NCI-H2171 treated with DMSO at 0.1 percent for 48 hours (cell line): Measurements from ENCODE around the gene CDC42BPB.

Source experiments
- DNase-seq: peaks from one replicate; lab custom pipeline; 2025; lab: John Stamatoyannopoulos, UW

CDC42BPB gene

GRCh38 chr14:103073367-103073875 lies 16.1 kb upstream of the CDC42BPB start:
- no peak for DNase-seq

- DNase-seq, result no peak
Observed at GRCh38 chr14:103072595-103073366, 15.4 kb upstream of the CDC42BPB start.

DNA sequence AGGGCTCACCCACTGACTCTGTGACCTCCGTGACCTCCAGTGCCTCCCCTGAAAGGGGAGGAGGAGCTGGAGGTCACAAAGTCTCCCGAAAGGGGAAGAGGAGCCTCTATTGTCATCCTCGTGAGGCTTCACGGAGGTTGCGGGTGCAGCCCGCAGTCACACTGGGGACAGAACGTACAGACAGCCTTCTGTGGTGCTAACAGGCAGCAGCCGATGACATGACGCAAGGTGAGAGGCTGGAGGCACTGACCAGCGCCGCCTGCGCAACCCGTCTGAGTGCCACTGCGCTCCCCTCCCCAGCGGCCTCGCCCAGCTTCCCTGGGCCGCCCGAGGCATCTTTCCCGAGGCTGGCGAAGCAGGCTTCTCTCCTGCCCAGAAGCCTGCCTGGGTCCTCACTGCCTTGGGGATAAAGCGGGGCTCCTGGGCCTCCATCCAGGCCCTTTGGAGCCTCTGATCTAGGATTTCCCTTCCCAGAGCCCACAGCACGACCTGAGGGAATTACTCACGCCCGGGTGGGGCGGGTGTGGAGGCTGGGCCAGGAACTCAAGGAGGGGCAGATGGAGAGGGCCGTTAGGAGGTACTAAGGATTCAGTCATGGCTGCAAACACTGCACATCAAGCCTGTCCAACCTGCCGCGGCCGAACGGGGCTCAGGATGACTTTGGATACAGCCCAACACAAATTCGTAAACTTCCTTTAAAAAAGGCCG lies 14.3 kb upstream of the CDC42BPB start:
- DNase-seq, result no peak

- DNase-seq, result no peak
Observed at GRCh38 chr14:103070971-103071542, 13.7 kb upstream of the CDC42BPB start.

GRCh38 chr14:103070263-103070885 lies 13.0 kb upstream of the CDC42BPB start:
- no peak for DNase-seq

GRCh38 chr14:103068351-103069073 lies 11.2 kb upstream of the CDC42BPB start:
- DNase-seq, result no peak

- DNase-seq, result no peak
Observed at GRCh38 chr14:103067231-103067954, 10.0 kb upstream of the CDC42BPB start.

DNA sequence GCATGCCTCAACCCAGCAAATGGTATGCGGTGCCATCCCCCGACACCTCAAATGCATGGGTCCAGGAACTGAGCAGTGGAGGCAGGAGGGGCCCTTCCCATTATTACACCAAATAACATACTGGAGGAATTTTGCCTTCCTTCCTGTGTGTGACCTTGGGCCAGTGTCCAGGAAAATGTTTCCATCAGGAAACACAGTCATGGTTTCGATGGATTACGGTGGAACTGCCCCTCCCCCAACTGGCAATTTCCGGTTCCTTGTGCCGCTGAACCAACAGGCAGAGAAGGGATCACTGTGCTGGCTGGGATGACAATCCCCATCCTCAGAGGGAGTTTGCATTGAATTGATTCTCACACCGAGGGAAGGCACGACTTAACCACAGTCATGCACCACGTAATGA lies 9.1 kb upstream of the CDC42BPB start:
- DNase-seq, result no peak

DNA sequence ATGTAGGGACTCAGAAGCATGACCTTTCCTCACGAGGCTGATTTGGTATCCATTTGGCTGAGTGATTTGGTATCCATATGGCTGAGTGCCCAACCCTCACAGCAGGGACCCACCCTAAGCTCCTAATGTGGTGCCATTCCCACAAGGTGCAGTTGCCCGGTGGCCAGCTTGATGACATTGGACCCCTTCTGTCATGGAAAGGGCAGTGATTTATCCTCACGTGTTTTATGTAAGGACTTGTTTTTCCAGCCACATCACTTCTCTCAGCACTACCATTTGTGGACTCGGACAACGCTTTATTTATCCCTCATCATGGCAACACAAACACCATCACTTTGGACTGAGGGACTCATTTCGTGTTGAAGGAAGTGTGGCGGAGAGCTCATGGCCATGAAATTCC lies 8.5 kb upstream of the CDC42BPB start:
- DNase-seq, result no peak

DNA sequence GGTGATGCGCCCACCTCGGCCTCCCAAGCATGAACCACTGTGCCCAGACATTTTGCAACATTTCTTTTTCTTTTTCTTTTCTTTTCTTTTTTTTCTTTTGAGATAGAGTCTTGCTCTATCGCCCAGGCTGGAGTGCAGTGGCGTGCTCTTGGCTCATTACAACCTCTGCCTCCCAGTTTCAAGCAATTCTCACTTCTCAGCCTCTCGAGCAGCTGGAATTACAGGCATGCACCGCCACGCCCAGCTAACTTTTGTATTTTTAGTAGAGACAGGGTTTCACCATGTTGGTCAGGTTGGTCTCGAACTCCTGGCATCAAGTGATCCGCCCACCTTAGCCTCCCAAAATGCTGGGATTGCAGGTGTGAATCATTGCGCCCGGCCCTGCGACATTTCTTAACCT lies 7.6 kb upstream of the CDC42BPB start:
- no peak for DNase-seq

- no peak for DNase-seq
Observed at GRCh38 chr14:103064436-103064835, 7.1 kb upstream of the CDC42BPB start.

GRCh38 chr14:103061482-103061976 lies 4.2 kb upstream of the CDC42BPB start:
- DNase-seq, result peak; percentile 27

DNA sequence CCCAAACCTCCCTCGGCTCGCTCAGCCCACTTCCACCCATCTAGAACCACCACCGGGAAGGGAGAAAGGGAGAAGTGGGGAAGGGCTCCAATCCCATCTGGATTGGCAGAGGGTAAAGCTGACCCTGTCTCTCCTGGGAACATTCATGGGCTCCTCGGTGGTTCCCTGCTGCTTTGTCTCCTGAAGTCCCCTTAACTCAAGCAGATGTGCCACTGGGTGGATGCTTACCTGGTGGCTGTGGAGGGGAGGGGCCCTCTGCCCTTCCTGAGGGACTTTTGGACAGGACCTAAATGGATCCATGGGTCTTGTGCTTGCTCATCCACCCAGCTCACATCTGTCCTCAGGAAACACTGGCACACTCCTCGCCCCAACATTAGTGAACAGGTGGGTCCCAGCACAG lies 2.2 kb upstream of the CDC42BPB start:
- DNase-seq, result no peak

- DNase-seq, result no peak
Observed at GRCh38 chr14:103058164-103059055, 1.1 kb upstream of the CDC42BPB start.

DNA sequence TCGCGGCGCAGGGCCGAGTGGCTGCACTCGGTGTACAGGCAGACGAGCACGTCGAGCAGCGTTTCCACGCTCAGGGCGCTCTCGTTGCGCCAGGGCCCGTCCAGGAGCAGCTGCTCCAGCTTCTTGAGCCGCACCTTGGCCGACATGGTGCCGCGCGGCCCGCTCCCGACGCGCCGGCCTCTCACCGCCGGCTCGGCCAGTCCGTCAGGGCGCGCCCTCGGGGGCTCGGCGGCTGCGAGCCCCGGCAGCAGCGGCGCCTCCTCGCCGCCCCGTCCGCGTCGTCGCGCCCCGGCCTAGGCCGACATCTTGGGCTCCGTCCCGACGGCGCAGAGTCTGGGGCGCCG lies 349 bp downstream of the CDC42BPB start:
- DNase-seq, result no peak

- DNase-seq, result peak; percentile 50
Observed at GRCh38 chr14:103056322-103057027, 874 bp downstream of the CDC42BPB start.

- DNase-seq, result no peak
Observed at GRCh38 chr14:103055695-103056094, 1.7 kb downstream of the CDC42BPB start.

DNA sequence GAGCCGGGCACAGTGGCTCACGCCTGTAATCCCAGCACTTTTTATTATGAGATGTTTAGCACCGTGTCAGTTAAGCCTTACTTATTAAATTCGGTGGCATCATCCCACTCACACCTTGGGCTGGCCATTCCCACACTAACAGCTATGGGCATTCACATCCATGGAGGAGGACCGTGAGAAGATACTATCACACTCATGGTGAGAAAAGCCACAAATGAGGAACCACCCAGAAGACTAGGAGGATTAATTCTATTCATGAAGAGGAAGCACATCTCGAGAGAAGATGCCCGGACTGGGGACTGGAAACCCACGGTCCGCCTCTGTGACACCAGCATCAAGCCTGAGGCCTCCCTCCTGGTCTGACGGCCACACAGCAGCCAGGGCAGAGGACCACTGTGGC lies 4.9 kb downstream of the CDC42BPB start:
- no peak for DNase-seq

DNA sequence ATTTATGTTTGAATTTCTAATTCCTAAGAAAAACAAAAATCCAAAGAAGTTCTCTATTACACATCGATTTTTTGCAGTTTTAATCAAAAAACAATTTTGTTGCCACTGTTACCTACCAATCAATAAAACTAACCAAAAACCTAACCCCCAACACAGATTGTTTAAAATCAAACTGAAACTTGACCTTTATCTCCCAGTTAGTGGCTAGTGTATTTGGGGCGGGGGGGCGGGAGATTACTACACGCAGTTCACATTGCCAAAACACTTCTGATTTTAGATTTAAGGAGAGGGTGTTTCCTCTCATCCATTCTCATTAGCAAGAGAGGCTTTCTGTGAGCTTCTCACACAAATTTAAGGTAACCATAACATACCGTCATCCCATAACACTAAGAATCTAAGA lies 6.4 kb downstream of the CDC42BPB start:
- DNase-seq, result no peak
